PC-9 (cell line): ENCODE measurements around the gene SF3B2. TPM values are rescaled to one million over a fixed set of nuclear protein-coding genes. Genes with fewer than 3 reads are reported as not detected.

Experiments
- BruUV-seq: library from RNA; stranded (reverse); fragments of 400-500 nt; replicated peaks from 2 replicates; lab custom pipeline; 2021; lab: Mats Ljungman, UMichigan
- CTCF ChIA-PET: fragments of 300-600 bp; sonication (Branson Sonifier 250); formaldehyde crosslinking; loops from one replicate; lab custom pipeline; 2022; ENCODE audit warnings: antibody characterized with exemption; lab: Charles Lee
- POLR2A ChIA-PET: fragments of 300-600 bp; sonication (Branson Sonifier 250); formaldehyde crosslinking; loops from one replicate; lab custom pipeline; 2022; ENCODE audit warnings: antibody characterized with exemption; ENCODE audit not compliant: unreplicated experiment; lab: Charles Lee
- DNase-seq, 2 experiments: peaks; one replicate each; pipeline versions ENCODE4 v3.0.0 to v3.0.0-alpha.2; 2015 to 2022; ENCODE audit warnings: mixed read lengths in 1 of 2
- H2AFZ ChIP-seq: fragments of 200-600 bp; sonication (generic); 2 replicates; pipeline ENCODE4 v1.8.1; 2017; ENCODE audit warnings: antibody characterized with exemption
- H3F3A ChIP-seq: fragments of 200-600 bp; sonication (generic); 2 replicates; pipeline ENCODE4 v1.8.1; 2017; ENCODE audit warnings: antibody characterized with exemption, mild to moderate bottlenecking, low read depth; ENCODE audit not compliant: insufficient read depth
- H3K27ac ChIP-seq: fragments of 200-600 bp; sonication (generic); 2 replicates; pipeline ENCODE4 v1.6.1; 2016; ENCODE audit warnings: mixed run types
- H3K27me3 ChIP-seq: fragments of 200-600 bp; sonication (generic); 2 replicates; pipeline ENCODE4 v1.6.1; 2016; ENCODE audit warnings: low read depth, mixed run types; ENCODE audit not compliant: insufficient read depth
- H3K36me3 ChIP-seq: fragments of 200-600 bp; sonication (generic); 2 replicates; pipeline ENCODE4 v1.6.1; 2016; ENCODE audit warnings: low read depth, mixed run types
- H3K4me1 ChIP-seq: fragments of 200-600 bp; sonication (generic); replicated peaks from 2 replicates; pipeline ENCODE4 v1.6.1; 2016; ENCODE audit warnings: mixed run types; ENCODE audit not compliant: insufficient read depth
- H3K4me2 ChIP-seq: fragments of 200-600 bp; sonication (generic); 2 replicates; pipeline ENCODE4 v1.6.1; 2017; ENCODE audit warnings: mixed run types
- H3K4me3 ChIP-seq: fragments of 200-600 bp; sonication (generic); 2 replicates; pipeline ENCODE4 v1.6.1; 2016; ENCODE audit warnings: mixed run types
- H3K79me2 ChIP-seq: fragments of 200-600 bp; sonication (generic); 2 replicates; pipeline ENCODE4 v1.6.1; 2017; ENCODE audit warnings: low read depth, mixed run types
- H3K9me2 ChIP-seq: fragments of 200-600 bp; sonication (generic); 2 replicates; pipeline ENCODE4 v1.8.1; 2017; ENCODE audit warnings: mild to moderate bottlenecking; ENCODE audit not compliant: insufficient read depth
- H3K9me3 ChIP-seq: fragments of 200-600 bp; sonication (generic); 2 replicates; pipeline ENCODE4 v1.8.1; 2016; ENCODE audit warnings: low read depth; ENCODE audit not compliant: insufficient read depth
- H4K20me1 ChIP-seq: fragments of 200-600 bp; sonication (generic); 2 replicates; pipeline ENCODE4 v1.8.1; 2017; ENCODE audit not compliant: insufficient read depth
- EZH2 ChIP-seq: fragments of 200-600 bp; sonication (generic); IDR thresholded peaks from 2 replicates; pipeline ENCODE4 v1.8.0; 2017; ENCODE audit warnings: antibody characterized with exemption, low read depth
- intact Hi-C: fragments of 100-400 bp; cut with micrococcal nuclease; formaldehyde crosslinking; loops from one replicate; pipeline ENCODE4 v1.10.0; 2022; ENCODE audit not compliant: unreplicated experiment
- total RNA-seq: library from RNA; stranded (reverse); gene quantifications from 2 replicates; pipeline ENCODE4 v1.2.3, GENCODE V29; 2021
- TF ChIP-seq, protein P1 (sequence below): fragments of 200-600 bp; sonication (generic); conservative IDR thresholded peaks from 2 replicates; pipeline ENCODE4 v1.6.1; 2017; ENCODE audit warnings: mixed run types, antibody characterized with exemption, mild to moderate bottlenecking, moderate library complexity

Gene SF3B2
- total RNA-seq, 1 experiment from 2014 or later: 224 TPM

DNA sequence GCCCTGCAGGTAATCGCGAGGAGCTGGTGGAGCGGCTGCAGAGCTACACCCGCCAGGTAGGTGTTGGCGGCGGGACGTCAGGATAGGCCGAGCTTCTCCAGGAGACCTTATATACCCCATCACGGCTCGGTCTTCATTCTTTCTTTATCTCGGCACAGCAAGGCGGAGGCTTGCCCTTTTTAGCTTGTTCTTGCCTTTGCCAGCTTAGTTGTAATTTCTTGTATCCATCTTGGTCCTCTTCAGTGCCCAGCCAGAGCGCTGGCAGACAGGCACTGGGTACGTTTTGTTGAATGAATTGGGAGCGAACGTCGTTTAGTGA, 459 bp downstream of the SF3B2 start:
- no peak for DNase-seq
- peaks cover 38% of the 10 kb centered on the region for H3K79me2 ChIP-seq
- peak overlapping the region; percentile 50 for H3K27ac ChIP-seq
- TF ChIP-seq, protein P1, sequence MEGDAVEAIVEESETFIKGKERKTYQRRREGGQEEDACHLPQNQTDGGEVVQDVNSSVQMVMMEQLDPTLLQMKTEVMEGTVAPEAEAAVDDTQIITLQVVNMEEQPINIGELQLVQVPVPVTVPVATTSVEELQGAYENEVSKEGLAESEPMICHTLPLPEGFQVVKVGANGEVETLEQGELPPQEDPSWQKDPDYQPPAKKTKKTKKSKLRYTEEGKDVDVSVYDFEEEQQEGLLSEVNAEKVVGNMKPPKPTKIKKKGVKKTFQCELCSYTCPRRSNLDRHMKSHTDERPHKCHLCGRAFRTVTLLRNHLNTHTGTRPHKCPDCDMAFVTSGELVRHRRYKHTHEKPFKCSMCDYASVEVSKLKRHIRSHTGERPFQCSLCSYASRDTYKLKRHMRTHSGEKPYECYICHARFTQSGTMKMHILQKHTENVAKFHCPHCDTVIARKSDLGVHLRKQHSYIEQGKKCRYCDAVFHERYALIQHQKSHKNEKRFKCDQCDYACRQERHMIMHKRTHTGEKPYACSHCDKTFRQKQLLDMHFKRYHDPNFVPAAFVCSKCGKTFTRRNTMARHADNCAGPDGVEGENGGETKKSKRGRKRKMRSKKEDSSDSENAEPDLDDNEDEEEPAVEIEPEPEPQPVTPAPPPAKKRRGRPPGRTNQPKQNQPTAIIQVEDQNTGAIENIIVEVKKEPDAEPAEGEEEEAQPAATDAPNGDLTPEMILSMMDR: no peak
- TF ChIP-seq EZH2: no peak
- H3K9me2 ChIP-seq: no peaks in the 10 kb centered on the region
- intact Hi-C loops: loop anchor here (2.0 to 5.0 kb wide), 3 partner anchors 40 to 480 kb away; partner anchors contain the start of genes BANF1, CST6, EIF1AD and FAM89B
- peak overlapping the region; percentile 77 for H3K4me2 ChIP-seq
- H3K27me3 ChIP-seq: no peaks in the 10 kb centered on the region
- no peaks in the 10 kb centered on the region for H3K9me3 ChIP-seq
- peak overlapping the region; percentile 97 for H2AFZ ChIP-seq
- POLR2A ChIA-PET: interaction anchor here (0.6 kb wide), 4 partner anchors 13 to 203 kb away, joined by 3 to 23 read pairs (median 13); no protein-coding TSS in a partner anchor
- peak overlapping the region; percentile 99 for H3K4me3 ChIP-seq
- peaks cover 20% of the 10 kb centered on the region for H3K4me1 ChIP-seq
- H3K36me3 ChIP-seq: peaks cover 32% of the 10 kb centered on the region
- CTCF ChIA-PET: no interaction called here
- BruUV-seq: no TSS peak
- peaks cover 35% of the 10 kb centered on the region for H3F3A ChIP-seq
- peaks cover 11% of the 10 kb centered on the region; the same call in 1 of the 2 replicates for H4K20me1 ChIP-seq

GRCh38 chr11:66055021-66055420, 2.9 kb downstream of the SF3B2 start:
- ChIA-PET POLR2A (no interaction called here), CTCF (no interaction called here)
- DNase-seq: no peak
- Histone ChIP-seq H2AFZ (no peak overlapping the region), H3K36me3 (peaks cover 51% of the 10 kb centered on the region), H3K4me1 (peaks cover 20% of the 10 kb centered on the region), H3K27me3 (no peaks in the 10 kb centered on the region), H4K20me1 (peaks cover 11% of the 10 kb centered on the region; the same call in 1 of the 2 replicates), H3K27ac (no peak overlapping the region), H3K9me2 (no peaks in the 10 kb centered on the region), H3K4me3 (no peak overlapping the region), H3K79me2 (peaks cover 38% of the 10 kb centered on the region), H3K9me3 (no peaks in the 10 kb centered on the region), H3K4me2 (no peak overlapping the region), H3F3A (peaks cover 34% of the 10 kb centered on the region)
- intact Hi-C loops: no loop called here
- no TSS peak for BruUV-seq
- TF ChIP-seq EZH2: no peak
- TF ChIP-seq, protein P1: no peak

DNA sequence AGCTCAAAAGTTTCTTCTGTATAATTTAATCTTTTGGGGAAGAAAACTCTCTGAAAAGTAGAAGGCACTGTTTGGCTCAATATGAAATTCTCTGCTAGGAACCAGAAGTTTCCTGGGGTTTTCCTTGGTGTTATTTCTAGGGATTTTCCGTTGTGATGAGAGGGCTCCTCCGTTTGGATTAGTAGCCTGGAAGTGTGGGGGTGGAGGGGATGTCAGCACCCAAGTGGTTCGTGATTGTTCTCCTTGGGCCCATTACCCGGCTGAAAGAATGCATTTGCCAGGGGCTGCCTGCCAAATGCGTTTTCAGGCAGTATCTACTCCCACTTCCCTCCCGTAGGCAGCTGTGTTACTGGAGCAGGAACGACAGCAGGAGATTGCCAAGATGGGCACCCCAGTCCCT, 4.3 kb downstream of the SF3B2 start:
- Histone ChIP-seq H2AFZ (no peak overlapping the region), H3K36me3 (peaks cover 65% of the 10 kb centered on the region), H3F3A (peaks cover 33% of the 10 kb centered on the region), H3K9me3 (no peaks in the 10 kb centered on the region), H3K27me3 (no peaks in the 10 kb centered on the region), H3K4me2 (no peak overlapping the region), H4K20me1 (peaks cover 11% of the 10 kb centered on the region; the same call in 1 of the 2 replicates), H3K27ac (no peak overlapping the region), H3K79me2 (peaks cover 38% of the 10 kb centered on the region), H3K4me3 (no peak overlapping the region), H3K9me2 (no peaks in the 10 kb centered on the region), H3K4me1 (peaks cover 10% of the 10 kb centered on the region)
- no peak for TF ChIP-seq EZH2
- TF ChIP-seq, protein P1: no peak
- POLR2A ChIA-PET: interaction anchor here (0.7 kb wide), 1 partner anchor 40 kb away, joined by 4 read pairs; no protein-coding TSS in a partner anchor
- intact Hi-C loops: no loop called here
- CTCF ChIA-PET: interaction anchor here (0.6 kb wide), 2 partner anchors 354 to 507 kb away, joined by 6 to 7 read pairs; no protein-coding TSS in a partner anchor
- no TSS peak for BruUV-seq
- DNase-seq: no peak
